Activated CD8-positive, alpha-beta memory T cell treated with anti-CD3 and anti-CD28 coated beads, Interleukin-2, amount 50 U/mL, for 24 hours (primary cell): Measurements from ENCODE around the gene VEZT.
"Not testable (repeated sequence)": the region's sequence is repeated elsewhere in the genome, so short reads cannot be mapped to it uniquely, and the experiment has no call there.

Experiments used
- DNase-seq: peaks from one replicate; pipeline ENCODE4 v3.0.0-alpha.2; 2020; ENCODE audit errors: extremely low read depth

The VEZT gene, protein sequence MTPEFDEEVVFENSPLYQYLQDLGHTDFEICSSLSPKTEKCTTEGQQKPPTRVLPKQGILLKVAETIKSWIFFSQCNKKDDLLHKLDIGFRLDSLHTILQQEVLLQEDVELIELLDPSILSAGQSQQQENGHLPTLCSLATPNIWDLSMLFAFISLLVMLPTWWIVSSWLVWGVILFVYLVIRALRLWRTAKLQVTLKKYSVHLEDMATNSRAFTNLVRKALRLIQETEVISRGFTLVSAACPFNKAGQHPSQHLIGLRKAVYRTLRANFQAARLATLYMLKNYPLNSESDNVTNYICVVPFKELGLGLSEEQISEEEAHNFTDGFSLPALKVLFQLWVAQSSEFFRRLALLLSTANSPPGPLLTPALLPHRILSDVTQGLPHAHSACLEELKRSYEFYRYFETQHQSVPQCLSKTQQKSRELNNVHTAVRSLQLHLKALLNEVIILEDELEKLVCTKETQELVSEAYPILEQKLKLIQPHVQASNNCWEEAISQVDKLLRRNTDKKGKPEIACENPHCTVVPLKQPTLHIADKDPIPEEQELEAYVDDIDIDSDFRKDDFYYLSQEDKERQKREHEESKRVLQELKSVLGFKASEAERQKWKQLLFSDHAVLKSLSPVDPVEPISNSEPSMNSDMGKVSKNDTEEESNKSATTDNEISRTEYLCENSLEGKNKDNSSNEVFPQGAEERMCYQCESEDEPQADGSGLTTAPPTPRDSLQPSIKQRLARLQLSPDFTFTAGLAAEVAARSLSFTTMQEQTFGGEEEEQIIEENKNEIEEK

DNA sequence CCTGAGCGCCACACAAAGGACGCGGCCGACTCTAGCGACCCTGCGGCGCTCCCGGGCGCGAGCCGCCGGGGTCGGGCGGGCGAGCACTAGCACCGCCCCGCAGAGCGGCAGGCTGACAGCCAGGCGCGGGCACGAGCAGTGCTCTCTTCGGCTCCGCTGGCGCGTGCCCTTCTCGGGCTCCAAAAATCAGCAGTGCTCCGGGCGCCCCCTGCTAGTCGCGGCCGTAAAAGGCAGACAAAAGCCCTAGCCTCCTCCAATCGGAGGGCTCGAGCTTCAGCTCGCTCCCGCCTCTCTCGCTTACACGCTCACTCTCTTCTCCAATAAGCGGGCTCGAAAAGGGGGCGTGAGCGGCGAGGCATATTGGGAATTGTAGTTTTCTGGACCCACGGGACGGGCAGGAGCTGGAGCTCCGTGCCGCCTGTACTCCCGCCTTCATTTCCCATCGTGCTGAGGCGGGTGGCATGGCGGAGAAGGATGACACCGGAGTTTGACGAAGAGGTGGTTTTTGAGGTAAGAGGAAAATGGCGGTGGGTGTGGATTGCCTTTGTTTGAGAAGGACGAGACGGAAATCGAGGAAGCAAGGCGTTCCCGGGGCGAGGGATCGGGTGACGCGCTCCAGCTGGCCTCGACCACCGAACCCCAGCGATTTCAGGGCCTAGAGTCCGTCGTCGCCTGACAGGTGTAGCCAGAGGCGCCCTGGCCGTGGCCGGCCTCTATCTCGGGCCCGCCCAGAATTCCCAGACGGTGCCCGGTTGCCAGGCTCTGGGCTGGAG is at the start of gene VEZT, which contains the start of gene FGD6:
Gene VEZT, plus strand, starts transcription at position 431 of the 773 bp plus-strand sequence. Its CDS starts 44 bp downstream, at position 475.
Gene FGD6, minus strand, starts transcription at position 91 of the 773 bp plus-strand sequence. CDS start 227 bp downstream, outside the sequence.
- DNase-seq: peak; percentile 95

DNA sequence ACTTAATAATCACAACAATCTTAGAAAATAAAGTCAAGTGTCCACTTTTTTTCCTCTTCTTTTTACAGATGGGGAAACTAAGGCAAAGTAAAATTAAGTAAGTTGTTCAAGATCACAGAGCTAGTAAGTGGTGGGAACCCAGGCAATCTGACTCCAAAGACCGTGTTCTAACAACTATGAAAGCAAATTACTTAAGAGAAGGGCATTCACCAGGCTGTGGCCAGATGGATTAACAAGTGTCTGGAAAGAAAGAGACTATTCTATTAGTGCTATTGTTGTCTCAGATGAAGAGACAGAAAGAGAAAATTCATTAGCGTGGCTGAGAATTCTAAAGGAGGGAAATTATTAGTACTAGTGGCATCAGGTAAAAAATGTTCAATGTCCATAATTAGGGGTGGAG is 48.9 kb upstream of the VEZT start:
- no peak for DNase-seq

DNA sequence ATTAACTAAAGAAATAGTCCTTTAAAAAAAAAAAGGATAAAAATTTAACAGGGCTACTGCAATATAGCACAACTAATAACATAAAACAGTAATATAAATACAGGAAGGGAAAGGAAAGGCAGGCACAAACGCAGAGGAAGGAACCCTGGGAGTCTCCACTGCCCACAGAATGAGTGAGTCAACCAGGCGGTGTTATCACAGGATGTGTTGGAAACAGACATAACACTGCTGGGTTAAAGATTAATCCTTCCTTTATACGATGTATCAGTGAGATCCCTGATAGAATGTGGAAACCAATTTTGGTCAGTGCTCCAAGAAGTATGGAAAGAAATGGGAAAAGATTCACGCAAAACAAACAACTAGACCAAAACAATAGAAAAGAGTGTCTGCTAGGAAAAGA is 48.2 kb upstream of the VEZT start:
- no peak for DNase-seq

DNA sequence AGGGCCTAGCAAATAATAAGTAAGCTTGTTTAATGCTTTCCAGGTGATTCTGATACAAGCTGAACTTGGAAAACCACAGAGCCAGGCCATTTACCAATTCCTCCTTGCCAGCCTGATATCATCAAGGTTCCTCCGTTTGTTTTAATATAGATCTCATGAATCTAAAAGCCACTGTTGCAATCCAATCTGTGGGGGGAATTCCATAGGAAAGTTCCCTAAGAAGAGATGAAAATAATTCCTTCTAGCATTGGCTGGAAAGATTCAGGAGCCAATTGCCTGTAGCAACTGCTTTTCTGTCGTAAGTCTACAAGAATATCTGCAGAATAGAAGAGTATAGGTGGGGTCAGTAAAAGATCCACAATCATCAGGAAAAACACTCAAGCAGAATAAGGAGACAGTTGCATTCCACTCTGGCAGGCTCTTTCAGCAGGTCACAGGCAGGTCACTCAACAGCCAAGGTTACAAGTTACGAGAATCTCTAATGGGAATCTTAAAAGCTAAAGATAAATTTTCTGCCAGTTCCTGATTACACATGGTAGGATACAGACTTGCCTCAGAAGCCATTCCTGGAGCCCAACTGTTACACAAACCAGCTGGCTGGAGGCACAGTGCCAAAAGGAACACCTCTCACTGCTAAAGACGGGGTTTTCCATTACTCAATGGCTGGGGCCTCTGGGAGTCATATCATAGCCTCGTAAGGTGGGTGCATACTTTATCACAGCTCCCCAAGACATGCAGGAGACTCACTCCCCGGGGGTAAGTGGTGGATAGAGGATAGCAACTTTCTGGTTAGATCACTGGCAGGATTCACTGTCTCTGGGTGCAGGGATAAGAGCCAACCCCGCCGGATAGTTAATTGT is 44.0 kb upstream of the VEZT start:
- no peak for DNase-seq

DNA sequence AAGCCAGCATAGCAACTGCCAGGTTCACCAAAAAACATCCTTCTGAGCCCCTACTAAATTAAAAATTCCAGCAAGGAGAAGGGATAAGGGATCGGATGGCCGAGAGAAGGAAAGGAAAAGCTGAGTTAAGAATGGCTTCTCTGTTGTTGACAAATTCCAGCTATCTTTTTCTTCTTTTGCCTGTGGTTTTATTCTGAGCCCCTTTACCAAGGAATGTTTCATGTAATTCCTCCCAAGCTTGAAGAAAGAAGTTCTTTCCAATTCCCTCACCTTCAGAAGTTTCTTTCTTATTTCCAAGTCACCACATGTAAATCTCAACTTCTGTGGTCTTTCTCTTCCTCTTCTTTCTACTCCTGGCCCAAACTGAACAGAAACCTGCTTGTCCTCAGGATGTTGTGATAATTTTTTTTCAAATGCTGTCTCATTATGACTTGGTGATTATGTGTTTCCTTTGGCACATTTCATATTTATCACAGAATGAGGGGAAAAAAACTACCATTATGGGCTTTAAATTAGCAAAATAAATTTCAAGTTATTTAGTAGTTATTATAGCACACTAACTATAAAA is 40.3 kb upstream of the VEZT start:
- no peak for DNase-seq

DNA sequence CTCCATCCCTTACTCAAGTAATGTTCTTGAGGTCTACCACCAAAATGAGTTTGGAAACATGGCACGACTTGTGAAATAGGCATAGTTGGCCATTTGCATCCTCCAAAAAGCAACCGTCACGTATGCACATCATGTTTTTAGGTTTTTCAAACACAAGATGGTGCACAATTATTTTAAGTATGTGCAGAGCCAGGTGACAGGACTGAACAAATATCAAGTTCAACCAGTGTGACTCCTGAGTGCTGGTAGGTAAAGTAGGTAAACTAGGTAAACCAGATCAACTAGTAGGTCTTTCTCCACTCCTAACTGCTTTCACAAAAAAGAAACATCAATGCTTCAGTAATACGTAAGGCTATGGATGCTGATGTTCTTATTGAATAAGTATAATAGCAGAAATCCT is 39.5 kb upstream of the VEZT start:
- no peak for DNase-seq

DNA sequence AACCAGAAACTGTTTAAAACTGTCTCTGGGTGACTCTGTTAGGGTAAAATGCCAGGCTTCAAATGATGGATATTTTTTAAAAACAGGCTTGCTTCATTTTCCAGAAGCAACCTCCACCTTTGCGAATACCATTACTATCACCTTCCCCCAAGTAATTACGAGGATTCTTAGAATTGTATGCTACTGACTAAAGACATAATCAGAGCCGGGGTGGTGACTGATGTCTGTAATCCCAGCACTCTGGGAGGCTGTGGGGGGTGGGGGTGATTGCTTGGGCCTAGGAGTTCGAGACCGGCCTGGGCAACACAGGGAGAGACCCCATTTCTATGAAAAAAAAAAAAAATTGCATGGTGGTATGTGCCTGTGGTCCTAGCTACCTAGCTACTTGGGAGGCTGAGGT is 38.6 kb upstream of the VEZT start:
- DNase-seq: no peak

DNA sequence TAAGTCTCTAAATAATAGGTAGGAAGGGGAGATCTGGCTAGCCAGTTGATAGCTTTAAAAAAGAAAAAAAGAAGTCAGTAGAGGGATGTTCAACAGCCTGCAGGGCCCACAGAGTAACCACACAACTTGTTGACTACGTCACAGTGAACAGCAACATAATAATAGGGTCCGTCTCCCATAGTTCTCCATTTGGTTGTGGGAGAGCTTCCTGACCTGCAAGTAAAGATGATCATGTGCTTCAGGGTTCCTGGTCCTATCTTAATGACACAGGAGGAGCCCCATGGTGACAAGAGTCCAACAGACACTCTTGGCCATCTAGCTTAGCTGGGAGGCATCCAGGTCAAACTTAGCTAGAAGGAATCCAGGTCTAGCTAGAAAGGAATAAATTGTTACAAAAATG is 36.5 kb upstream of the VEZT start:
- DNase-seq: no peak

DNA sequence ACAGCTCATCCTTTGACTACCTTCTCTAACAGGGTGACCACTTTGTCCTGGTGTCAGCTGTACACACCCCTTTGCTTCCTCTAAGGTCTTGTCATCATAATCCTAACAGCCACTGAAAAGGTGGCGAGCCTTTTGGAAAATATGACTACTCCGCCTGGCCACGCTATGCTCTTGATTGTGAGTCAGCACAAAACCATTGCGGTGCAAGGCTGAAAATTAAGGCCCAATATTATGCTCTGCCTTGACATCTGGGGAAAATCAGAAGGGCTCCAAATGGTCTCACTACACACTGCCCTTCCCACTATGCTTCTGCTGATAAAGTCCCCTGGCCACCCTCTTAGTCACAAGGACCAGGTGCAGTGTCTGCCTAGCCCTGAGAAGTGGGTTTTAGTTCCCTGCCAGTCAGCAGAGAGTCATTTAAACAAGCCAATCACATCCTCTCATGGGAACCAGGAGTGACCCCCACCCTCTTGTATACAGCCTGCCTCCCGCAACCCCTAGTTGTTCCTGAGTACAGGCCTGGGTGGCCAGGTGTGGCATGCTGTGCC is 34.7 kb upstream of the VEZT start:
- no peak for DNase-seq

DNA sequence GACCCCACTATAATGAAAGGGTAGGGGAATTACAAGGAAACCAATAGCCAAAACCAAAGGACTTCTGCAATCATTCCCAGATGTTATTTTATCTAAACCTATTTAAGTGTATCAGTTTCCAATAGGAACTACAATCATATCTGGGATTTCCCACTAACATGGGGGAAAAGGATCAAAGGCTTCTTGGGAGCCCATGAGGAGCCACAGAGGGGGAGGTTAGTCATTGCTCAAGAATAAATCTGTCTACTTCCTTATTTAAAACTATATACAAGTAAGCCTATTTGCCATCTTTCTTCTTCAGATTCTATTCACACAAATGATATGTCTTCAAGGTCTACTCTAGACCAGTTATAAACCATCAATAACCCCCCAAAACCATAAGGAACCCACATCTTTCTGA is 33.5 kb upstream of the VEZT start:
- DNase-seq: no peak

DNA sequence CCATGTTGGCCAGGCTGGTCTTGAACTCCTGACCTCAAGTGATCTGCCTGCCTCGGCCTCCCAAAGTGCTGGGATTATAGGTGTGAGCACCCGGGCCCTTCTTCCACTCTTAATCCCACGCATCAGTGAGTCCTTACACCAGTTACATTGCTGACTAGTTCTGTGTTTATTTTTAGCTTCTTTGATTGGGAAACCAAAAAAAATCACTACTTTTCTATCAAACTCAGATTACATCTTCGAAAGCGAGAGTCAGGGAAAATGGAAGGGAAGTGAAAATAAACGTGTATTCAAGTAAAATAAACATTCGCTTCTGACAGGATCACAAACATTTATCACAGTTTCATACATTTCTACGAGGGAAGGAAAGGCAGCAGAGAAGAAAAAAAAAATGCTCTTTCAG is 32.5 kb upstream of the VEZT start:
- DNase-seq: no peak

DNA sequence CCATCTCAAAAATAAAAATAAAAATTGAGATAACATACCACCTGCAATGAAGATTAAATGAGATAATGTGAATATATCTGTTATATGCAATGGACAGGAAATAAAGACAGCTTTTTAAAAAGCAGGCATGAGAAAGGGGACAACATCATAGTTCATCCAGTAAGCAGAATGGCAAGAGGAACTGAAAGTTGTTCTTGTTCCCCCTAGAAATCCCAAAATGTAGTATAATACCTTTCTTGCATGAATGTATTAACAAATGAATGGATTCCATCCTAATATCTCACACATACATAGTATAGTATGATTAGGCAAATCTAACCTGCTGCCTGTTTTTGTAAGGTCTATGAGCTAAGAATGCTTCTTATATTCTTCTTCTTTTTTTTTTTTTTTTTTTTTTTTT is 31.8 kb upstream of the VEZT start:
- no peak for DNase-seq

DNA sequence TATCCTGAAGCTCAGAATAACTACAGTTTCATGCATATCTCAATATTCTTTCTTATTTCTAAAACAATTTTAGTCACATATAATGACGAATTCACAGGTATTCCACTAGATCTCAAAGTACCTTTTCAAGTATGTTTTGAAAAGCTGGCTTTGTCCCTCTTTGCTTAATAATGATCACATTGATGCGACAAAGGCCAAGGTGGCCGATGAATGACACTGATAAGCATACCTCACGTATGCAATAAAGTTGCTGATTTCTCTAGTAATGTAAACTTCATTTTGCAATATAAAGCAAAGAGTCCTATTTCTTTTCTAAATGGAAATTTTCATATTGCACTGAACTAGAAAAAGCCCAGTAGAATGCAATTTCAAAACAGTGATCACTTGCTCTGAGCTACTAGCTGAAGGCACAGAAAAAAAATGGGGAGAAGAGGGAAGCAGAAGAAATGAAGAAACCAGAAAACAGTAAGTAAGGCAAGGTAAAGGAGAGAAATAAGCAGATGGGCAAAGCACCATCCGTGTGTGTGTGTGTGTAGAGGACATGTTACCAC is 29.7 kb upstream of the VEZT start:
- no peak for DNase-seq

DNA sequence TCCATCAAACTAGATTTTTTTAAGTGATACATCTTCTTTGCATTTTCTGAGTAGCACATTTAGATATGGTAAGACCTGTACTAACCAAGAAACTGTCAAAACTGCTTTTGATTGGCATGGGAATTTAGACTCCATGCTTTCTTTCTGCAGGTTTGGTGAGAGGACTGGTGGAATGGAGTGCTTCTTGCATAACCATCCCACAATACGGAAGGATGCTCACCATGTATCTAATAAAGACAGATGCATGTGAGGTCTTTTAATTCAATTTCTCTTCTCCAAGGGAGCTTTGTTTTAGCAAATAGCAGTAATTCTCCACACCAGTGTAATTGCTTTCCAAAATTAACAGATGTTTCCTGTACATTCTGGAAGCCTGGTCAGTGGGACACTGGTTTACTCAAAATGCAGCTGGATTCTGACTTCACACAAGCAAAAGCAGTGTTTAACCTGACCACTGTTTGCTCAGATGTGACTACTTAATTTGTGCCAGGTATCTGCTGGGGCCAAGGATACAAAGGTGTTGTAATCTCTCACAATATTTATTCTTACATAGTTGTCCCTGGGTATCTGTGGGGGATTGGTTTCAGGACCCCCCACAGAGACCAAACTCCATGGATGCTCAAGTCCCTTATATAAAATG is 26.4 kb upstream of the VEZT start:
- no peak for DNase-seq

DNA sequence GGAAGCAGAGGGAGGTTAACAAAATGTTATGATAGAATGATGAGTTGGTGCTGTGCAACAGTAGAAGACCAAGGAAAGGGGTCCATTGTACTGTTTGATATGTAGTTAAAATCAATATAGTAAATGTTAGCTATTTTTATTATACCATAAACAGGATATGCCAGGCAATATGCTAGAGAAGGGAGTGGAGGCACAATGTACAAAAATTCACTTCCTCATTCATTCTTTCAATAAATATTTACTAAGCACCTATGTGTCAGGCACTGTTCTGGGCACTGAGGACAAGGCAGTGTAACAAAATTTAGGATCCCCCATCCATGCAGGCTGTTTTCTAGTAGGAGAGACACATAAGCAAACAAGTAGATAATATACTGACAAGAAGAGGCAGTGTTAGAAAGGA is 25.3 kb upstream of the VEZT start:
- no peak for DNase-seq

DNA sequence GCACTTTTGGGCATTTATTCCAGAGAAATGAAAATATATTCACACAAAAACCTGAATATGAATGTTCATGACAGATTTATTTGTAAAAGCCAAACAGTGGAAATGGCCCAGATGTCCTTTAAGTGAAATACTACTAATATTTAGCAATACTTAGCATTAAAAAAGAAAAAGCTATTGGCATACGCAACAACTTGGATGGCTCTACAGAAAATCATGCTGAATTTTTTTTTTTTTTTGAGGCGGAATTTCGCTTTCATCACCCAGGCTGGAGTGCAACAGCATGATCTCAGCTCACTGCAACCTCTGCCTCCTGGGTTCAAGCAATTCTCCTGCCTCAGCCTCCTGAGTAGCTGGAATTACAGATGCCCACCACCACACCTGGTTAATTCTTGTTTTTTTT is 24.5 kb upstream of the VEZT start:
- DNase-seq: no peak

DNA sequence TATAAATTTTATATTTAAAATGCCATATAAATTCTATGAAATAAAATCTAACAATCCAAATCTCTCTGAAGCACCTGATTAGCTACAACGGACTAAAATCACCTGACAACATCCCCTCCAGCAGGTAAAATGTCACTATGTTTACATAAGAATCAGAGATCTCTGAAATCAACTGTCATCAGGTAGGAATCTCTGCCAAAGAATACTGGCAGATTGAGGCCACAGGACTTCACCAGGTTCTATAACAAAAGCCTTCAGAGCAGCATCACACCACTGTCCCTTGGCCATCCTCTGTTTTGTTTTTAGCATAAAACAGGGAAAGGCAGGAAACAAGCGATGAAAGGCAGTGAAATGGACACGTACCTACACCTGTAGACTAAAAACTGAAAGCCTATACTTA is 22.5 kb upstream of the VEZT start:
- no peak for DNase-seq

DNA sequence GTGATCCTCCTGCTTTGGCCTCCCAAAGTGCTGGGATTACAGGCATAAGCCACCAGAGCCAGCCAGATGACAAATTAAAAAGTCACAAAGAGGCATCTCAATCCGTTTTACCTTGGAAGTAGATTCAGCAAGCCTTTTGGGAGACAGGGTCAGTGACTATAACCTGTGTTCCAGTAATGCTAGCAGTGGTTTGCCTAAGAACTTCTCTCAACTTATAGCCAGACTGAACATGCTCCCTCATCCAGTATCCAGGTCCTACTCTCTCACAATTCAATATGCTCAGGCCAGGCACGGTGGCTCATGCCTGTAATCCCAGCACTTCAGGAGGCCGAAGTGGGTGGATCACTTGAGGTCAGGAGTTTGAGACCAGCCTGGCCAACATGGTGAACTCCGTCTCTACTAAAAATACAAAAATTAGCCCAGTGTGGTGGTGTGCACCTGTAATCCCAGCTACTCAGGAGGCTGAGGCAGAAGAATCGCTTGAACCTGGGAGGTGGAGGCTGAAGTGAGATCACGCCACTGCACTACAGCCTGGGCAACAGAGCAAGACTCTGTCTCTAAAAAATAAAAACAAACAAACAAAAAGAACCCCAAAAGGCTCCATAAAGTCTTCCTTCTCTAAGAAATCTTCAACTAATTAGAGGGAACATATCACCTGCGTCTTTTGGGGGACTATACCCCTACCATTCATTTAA is 20.6 kb upstream of the VEZT start:
- DNase-seq: not testable (repeated sequence)

DNA sequence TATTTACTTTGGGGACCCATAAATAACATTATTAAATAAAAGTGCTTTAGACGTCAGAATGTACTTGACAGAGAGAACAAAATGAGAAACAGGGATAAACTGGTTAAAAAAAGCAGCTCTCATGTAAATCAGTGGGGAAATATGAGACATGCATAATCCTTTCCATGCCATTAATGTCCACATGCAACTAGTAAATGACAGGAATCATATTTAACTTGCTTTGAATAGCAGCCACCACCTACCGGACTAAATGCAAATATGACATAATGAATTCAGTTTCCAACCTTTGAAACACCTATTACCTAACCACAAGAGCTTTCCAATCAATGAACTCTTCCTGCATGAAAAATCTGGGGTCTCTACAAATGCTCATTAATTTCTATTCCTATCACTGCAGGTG is 20.0 kb upstream of the VEZT start:
- no peak for DNase-seq
